SK-N-SH treated with all-trans-retinoic acid at 6 μM for 48 hours (cell line): ENCODE results near the gene TBC1D22B.

Experiments used
- CREB5 ChIP-seq: fragments of 250-450 bp; sonication (Bioruptor Pico); IDR thresholded peaks from 2 replicates; pipeline ENCODE4 v1.5.1; 2020; ENCODE audit warnings: low read depth, mild to moderate bottlenecking, moderate library complexity
- CSDC2 ChIP-seq: fragments of 250-450 bp; sonication (Bioruptor Pico); IDR thresholded peaks from 2 replicates; pipeline ENCODE4 v1.5.0; 2020; ENCODE audit warnings: mild to moderate bottlenecking, moderate library complexity
- PATZ1 ChIP-seq: fragments of 250-450 bp; sonication (Bioruptor Pico); IDR thresholded peaks from 2 replicates; pipeline ENCODE4 v1.8.0; 2020; ENCODE audit warnings: mild to moderate bottlenecking, moderate library complexity, borderline replicate concordance
- RARB ChIP-seq: fragments of 250-450 bp; sonication (Bioruptor Pico); IDR thresholded peaks from 2 replicates; pipeline ENCODE4 v1.8.0; 2021; ENCODE audit warnings: mild to moderate bottlenecking, moderate library complexity
- TOX ChIP-seq: fragments of 250-450 bp; sonication (Bioruptor Pico); IDR thresholded peaks from 2 replicates; pipeline ENCODE4 v1.8.0; 2021; ENCODE audit warnings: mild to moderate bottlenecking, moderate library complexity, borderline replicate concordance
- ZFP3 ChIP-seq: fragments of 250-450 bp; sonication (Bioruptor Pico); IDR thresholded peaks from 2 replicates; pipeline ENCODE4 v1.5.0; 2020; ENCODE audit warnings: mild to moderate bottlenecking, moderate library complexity
- ZNF565 ChIP-seq: fragments of 450-650 bp; formaldehyde crosslinking; conservative IDR thresholded peaks from 2 replicates; pipeline ENCODE4 v1.5.0; 2020; ENCODE audit warnings: low read depth, mild to moderate bottlenecking, moderate library complexity

GRCh38 chr6:37372116-37372515, 114.5 kb downstream of the TBC1D22B start:
- TF ChIP-seq ZFP3, result no peak
- TF ChIP-seq RARB (CRISPR knock-in tag), result no peak
- no peak for TF ChIP-seq ZNF565 (CRISPR knock-in tag)
- TF ChIP-seq PATZ1 (CRISPR knock-in tag), result no peak
- no peak for TF ChIP-seq CSDC2 (CRISPR knock-in tag)
- no peak for TF ChIP-seq TOX (CRISPR knock-in tag)
- TF ChIP-seq CREB5 (CRISPR knock-in tag), result no peak
